ENCODE results near the gene MFN2. TPM values are rescaled to one million over a fixed set of nuclear protein-coding genes. Genes with fewer than 3 reads are reported as not detected.

Gene MFN2
- polyA plus RNA-seq, 1 donor: 71.4 TPM

- no peak for DNase-seq
Measured at GRCh38 chr1:11957897-11958296, 22.3 kb upstream of the MFN2 start.

- DNase-seq: no peak
Measured at GRCh38 chr1:11960276-11960675, 20.0 kb upstream of the MFN2 start.

GRCh38 chr1:11960715-11961114 is 19.5 kb upstream of the MFN2 start:
- DNase-seq: no peak

- DNase-seq: peak; percentile 67
Measured at GRCh38 chr1:11961230-11961629, 19.0 kb upstream of the MFN2 start.

GRCh38 chr1:11963622-11964021 is 16.6 kb upstream of the MFN2 start:
- no peak for DNase-seq

GRCh38 chr1:11964656-11965055 is 15.6 kb upstream of the MFN2 start:
- no peak for DNase-seq

GRCh38 chr1:11967028-11967547 is 13.2 kb upstream of the MFN2 start:
- peak; percentile 54 for DNase-seq

GRCh38 chr1:11970441-11971185 is 9.6 kb upstream of the MFN2 start:
- DNase-seq: no peak

GRCh38 chr1:11977625-11978024 is 2.6 kb upstream of the MFN2 start:
- no peak for DNase-seq

GRCh38 chr1:11978301-11978700 is 1.9 kb upstream of the MFN2 start:
- no peak for DNase-seq

GRCh38 chr1:11979028-11979850 is 1.0 kb upstream of the MFN2 start:
- no peak for DNase-seq

GRCh38 chr1:11980676-11980972 is 380 bp downstream of the MFN2 start:
- DNase-seq: no peak

GRCh38 chr1:11981378-11982009 is 1.2 kb downstream of the MFN2 start:
- no peak for DNase-seq

GRCh38 chr1:11982010-11982392 is 1.8 kb downstream of the MFN2 start:
- no peak for DNase-seq

- DNase-seq: no peak
Measured at GRCh38 chr1:11984121-11984520, 3.9 kb downstream of the MFN2 start.

GRCh38 chr1:11984576-11984975 is 4.3 kb downstream of the MFN2 start:
- no peak for DNase-seq

GRCh38 chr1:11985171-11985570 is 4.9 kb downstream of the MFN2 start:
- DNase-seq: no peak

GRCh38 chr1:11985851-11986250 is 5.6 kb downstream of the MFN2 start:
- DNase-seq: no peak

- no peak for DNase-seq
Measured at GRCh38 chr1:11989669-11990068, 9.4 kb downstream of the MFN2 start.

- no peak for DNase-seq
Measured at GRCh38 chr1:11990303-11991032, 10.2 kb downstream of the MFN2 start.

- DNase-seq: no peak
Measured at GRCh38 chr1:11991969-11992676, 11.9 kb downstream of the MFN2 start.

Data from left kidney (tissue), 2 donors.